HG02973 (cell line): ENCODE data around the gene KLF7.
A peak's percentile ranks its signal among the peaks of the same experiment; 100 is the strongest.

Experiments
- ATAC-seq: cut with Tn5 transposase; IDR thresholded peaks from one replicate; pipeline ENCODE4 v1.9.1; 2021; ENCODE audit warnings: moderate library complexity; ENCODE audit not compliant: unreplicated experiment

KLF7 gene

DNA sequence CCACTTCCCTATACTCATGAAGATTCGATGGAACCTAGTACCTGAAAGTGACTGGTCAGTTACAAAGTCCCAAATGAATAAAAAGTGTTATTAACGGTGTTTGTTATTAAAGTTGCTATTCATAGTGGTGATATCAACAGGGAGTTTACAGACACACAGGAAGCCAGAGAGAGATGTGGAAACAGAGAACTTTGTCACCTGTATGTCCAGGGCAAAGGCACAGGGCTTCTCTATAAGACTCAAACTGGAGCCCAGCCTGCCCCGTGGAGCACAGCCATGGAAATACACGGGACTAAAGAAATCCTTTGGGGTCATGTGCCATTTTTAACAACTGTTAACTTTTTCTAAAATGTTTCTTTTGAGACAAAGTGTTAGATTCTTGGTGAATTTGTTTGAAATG lies 68.5 kb downstream of the KLF7 start:
- no peak for ATAC-seq

DNA sequence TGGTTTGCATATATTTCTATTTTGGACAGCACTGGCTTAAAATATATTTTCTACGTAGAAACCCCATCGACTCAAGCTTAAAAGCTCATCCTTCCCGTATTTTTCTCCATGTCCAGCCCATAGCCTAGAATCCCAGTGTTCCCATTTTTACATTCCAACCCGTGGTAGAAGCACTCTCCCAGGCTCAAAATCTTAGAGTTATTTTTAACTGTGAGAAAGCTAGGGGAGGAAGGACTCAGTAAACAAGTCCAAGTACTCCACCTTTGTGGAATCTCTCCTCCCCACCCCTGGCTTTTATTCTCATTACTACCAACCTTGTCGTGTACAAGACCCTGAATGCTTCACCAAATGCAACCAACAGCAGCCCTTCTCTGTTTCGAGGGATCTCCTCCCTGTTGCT lies 69.8 kb downstream of the KLF7 start:
- no peak for ATAC-seq

DNA sequence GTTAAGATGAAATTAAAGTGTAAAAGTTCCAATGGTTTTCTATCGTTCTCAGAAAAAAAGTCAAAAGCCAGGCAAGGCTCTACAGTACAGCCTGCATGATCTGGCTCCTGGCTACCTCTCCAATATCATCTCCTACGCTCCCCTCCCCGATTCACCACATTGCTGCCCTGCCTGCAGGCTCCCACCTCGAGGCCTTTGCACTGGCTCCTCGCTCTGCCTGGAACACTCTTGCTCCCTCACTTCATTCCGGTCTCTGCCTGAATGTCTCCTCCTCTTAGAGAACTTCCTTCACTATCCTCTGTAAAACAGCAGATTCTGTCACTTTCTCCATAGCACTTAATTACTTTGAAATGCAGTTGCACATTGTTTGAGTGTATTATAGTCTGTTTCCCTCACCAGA lies 72.5 kb downstream of the KLF7 start:
- no peak for ATAC-seq

DNA sequence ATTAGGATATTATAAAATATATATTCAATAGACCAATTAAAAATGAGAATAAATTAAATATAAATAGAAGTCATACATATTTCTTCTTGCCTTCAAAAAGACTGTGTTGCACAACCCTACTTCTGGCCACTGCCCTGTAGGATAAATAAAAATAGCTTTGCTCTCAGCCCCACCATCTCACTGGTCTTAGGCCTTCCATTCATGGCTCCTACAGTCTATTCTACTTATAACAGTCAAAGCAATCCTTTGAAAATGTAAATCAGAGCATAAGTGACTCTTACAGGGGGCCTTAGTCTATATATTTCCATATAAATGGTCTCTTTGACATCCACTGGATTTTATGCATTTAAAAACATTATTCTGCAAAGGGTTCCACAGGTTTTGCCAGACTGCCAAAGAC lies 72.9 kb downstream of the KLF7 start:
- ATAC-seq, result no peak

DNA sequence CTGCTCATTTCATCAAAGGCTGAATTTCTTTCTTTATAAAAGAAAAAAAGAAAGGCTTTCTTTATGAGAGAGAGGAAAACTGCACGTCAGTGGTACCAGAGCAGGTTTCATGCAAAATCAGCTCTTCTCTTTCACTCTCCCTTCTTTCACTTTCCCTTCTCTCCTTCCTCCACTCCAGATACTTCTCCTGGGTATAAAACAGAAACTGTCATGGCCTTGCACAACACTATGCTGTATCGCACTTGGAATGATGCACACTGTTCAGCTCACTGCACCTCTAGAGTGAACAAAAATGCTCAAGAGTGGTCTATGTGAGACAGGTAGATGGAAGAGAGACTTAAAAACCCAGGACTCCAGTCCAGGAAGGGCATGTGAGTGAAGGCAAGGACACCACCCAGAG lies 73.8 kb downstream of the KLF7 start:
- no peak for ATAC-seq

DNA sequence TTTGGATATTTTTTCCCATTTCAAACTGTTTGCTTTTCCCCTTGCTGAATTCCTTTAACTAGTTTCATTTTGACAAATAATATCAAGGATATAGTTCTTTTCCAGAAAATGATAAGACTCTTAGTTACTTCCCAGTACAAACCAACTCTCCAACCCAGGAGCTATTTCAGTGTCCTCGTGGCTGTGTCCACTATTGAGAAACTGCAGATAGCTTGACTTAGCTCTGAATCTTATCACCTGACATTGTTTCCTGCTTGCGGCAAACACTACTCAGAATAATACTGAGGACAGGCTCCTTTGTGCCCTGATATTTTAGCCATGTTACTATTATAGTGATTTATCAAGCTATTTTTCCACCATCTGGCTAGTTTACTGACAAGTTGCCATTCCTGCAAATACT lies 74.6 kb downstream of the KLF7 start:
- ATAC-seq, result no peak

DNA sequence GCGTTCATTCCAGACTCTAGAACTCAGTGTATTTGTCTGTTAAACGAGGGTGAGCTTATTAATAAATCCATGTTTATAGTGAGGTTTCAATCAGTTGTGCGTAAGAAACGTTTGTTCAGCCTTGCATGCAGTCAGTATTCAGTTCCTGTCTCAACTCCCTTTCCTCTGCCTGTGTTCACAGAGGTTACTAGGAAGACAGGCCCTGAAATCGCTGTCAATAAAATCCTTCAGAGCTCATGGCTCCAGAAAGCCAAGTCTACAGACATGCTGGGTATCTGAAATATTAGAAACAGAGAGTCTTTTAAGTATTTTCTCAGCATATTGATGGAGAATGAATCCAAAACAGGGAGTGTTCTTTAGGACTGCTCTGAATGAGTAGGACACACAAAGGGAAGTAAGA lies 75.4 kb downstream of the KLF7 start:
- no peak for ATAC-seq

DNA sequence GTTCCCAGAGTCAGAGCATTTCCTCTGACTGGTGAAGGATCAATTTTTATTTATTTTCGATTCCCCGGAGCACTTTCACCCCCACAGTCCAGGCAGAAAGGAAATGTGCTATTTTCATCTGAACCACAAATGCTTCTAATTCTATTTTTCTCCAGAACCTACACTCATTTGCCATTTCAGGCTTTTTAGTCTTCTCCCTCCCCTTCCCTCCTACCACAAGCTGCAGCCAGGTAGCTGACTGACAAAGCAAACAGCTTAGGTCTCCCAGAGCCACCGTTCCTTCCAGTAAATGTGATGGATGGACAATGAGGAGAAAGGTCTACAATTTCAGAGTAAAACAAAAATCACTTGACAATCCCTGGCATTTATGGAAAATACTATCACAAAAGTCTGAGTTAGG lies 76.9 kb downstream of the KLF7 start:
- ATAC-seq, result no peak

DNA sequence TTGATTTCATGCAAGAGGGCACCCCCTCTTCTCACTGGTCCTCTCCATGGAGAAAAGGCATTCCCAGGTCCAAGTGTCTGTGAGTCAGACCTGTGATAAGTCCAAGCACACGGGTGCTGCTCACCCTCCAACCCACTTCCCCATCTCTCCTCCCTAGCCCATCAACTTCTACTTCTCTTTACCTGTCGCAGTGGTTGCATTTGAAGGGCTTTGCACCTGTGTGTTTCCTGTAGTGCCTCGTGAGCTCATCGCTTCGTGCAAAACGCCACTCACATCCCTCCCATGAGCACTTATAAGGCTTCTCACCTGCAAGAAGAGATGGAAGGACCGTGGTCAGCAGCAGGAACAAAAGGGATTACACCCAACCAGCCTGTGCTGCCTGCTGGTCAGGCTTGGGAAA lies 77.5 kb downstream of the KLF7 start:
- no peak for ATAC-seq

DNA sequence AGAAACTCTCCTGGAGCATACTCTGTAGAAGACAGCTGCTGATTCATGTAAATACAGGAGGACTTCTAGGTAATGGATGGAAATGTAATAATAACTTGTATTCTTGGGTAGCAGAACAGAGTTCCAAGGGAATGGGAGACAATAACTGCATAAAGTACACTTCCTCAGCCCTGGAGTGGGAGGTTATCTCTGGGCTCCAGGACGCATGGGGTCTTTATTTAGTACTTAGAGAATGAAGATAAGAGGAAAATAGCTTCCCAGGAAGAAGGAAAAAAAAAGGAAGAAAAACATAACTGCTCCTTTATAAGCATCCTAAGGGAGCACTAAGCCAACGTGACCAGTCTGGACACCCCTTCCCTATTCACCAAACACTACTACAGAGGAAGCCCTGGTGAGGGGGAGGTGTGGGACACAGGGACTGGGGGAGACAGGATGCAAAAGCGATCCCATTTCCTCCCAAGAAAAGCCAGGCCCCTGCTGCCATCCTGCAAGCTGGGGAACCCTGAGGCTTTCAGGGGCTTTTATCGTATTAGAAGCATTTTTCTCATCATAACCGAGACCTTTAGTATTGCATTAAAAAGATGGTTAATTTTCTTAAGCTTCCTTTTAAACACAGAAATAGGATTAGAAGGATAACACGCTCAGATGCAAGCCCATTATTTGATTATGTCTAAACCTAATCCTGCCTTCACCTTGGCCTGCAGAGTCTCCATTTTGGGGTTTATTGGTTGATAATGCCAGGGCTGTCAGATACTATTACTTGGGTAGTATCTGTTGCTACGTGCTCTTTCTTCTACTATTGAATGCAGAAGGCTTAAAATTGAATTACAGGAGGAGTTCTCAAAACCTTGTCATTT lies 78.5 kb downstream of the KLF7 start:
- ATAC-seq, result no peak

DNA sequence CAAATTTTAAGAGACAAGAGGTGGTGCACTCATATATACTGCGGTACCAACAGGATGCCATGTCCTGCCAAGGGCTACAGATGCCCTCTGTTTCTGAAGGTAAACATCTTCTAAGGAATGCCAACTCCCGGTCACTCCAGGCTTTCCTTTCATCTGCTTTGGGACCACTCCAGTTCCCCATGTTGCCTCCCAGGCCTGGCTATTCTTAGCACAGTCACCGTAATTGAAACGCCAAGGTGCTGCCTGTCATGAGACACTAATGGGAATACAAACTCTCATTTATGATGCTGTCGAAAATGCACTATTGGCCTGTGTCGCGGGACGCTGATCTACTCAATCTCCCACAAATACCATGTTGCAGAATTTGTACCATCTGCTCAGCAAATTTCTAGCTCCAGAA lies 79.6 kb downstream of the KLF7 start:
- ATAC-seq, result no peak

DNA sequence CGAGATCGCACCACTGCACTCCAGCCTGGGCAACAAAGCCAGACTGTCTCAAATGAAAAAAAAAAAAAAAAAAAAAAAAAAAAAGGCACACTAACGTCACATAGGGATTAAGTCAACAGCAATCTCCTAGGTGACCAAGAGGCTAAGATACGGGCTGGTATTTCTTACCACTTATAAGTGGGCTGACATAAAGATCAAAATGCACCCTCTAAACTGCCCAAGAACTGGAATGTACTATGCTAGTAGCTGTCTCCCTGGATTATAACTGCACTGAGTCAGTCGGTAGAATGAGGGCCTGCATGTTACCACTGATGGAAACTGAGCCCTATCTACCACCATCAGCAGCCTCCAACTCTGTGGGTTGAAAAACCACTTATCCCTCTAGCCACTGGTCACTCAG lies 80.6 kb downstream of the KLF7 start:
- ATAC-seq, result no peak

DNA sequence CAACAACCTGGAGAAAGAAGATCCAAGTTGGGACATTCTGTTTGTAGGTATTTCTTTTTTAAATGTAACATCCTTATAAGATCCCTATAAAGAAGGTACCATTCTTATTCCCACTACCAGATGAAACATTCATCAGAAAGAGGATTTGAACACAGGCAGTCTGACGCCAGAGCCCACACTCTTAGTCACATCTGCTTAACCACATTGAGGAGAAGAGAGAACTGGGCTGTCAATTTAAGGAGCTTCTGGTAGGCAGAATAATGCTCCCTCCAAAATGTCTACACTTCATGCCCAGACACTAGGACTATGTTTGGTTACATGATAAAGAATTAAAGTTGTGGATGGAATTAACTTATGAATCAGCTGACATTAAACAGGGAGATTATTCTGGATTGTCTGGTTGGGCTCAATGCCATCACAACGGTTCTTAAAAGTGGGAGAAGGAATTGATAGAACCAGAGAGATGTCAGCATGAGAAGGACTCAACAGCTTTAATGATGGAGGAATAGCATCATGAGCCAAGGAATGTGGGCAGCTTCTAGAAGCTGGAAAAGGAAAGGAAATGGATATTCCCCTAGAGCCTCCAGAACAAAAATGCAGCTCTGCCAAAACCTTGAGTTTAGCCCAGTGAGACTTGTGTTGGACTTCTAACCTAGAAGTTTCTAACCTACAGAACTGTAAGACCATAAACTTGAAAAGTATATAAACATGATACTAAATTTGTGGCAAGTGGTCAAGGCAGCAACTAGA lies 82.2 kb downstream of the KLF7 start:
- ATAC-seq, result no peak

DNA sequence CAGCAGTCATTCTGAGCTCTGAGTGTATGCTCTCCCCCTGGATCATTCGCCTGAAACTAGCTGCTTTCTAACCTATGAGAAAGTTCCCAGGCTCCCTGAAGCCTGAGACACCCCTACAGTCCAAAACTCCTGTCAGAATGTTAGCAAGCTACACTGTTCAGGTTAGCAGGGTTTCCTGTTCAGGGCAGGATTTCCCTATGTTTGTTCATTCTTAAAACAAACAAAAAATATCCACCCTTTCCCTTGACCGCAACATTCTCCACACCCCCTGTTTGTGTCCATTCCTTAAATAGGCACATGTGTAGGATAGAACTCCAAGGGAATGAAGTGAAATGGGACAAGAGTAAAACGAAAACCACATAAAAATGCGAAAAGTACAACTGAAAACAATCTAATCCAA lies 83.1 kb downstream of the KLF7 start:
- no peak for ATAC-seq

DNA sequence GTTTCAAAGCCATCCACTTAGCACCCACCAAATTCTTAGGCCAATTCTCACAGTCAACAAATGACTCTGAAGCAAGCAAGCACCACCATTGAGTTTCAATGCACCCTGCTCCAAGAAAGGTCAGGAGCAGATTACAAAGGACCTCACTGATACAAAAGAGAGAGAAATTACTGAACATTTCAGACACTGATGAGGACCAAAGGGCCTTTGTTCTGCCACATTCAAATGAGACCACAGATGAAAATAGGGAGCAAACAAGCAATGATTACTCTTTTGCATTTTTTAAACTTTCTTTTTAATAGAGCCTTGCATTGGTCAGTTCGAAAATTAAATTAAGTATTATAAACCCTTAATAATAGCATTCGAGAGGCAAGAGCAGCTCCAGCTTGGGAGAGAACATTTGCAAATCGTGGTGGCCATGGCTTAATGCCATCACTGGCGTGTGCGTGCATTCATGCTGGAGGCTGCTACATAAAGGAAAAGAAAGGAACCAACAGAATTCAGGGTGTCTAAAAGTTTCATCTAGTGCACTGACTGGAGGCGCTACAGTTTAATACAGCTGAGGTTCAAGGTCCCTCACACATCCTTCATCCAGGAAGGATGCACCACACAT lies 87.5 kb downstream of the KLF7 start:
- no peak for ATAC-seq

DNA sequence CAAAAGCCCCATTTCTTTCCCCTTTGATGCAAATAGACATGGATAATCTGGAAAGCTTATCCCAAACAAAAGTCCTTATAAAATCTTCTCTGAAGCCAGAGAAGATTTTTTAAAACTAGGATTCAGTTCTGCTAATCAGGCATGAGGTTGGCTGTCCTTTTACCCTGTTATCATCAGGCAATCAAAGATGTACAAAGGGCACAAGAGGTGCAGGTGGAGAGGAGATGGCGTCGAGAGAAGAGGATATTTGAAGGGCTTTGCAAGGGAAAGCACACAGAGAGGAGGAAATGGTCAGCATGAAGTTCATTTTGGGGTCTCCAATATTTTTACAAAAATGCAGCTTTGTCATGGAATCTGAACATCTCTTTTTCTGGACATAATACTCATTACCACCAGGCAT lies 88.5 kb downstream of the KLF7 start:
- ATAC-seq, result no peak

DNA sequence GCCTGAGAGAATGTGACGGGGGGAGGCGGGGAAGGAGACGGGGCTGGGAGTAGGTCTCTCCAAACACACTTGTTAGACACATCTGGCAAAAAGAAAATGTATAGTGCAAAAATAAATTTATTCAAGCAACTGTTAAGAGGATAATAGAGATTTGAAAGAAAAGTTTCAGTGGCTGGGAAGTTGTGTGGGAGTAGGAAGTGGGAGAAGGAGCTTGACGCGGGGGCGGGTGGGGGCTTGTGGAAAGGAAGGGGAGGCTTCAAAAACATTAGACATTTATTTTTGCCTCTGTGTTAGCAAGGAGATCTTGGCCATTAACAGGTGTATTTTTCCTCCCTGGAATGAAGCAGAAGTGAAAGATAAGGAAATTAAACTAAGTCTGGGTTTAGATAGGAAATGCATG lies 90.3 kb downstream of the KLF7 start:
- no peak for ATAC-seq

DNA sequence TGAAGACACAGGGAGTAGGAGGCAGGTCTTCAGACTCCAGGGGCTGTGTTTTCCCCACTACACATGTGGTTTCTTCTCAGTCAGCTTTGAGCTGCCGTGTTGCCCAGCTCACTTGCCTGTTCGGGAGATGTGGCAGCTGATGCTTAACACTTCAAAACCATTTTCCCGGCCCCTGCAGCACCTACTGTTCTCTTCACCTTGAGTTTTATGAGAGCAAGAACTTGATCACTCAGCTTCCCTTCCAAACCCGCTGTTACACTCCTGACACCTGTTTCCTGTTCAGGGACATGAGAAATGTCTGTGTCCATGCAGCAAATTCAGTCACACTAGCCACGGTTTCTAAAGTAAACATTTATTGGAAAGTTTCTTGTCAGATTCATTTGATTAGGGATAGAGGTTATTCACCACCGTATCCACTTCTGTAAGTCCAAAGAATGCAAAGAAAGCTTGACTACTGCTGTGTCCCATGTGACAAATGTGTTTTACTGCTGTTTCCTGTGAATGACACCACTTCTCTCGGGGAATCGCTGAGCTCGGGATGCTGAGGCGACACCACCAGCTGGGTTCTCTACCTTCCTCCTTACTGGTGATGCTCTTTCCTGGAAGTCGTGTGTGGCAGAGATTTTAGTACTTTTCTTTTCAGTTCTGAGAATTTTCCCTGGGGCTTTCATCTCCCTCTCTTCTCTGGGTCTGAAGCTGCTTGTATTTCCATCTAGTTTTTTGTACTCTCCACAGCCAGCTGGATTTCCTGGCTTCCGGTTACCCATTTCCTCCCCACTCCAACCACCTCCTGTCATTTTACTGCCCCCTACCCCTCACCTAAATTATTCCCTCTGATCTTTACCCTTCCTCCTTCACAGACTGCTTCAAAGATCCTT lies 91.7 kb downstream of the KLF7 start:
- no peak for ATAC-seq

DNA sequence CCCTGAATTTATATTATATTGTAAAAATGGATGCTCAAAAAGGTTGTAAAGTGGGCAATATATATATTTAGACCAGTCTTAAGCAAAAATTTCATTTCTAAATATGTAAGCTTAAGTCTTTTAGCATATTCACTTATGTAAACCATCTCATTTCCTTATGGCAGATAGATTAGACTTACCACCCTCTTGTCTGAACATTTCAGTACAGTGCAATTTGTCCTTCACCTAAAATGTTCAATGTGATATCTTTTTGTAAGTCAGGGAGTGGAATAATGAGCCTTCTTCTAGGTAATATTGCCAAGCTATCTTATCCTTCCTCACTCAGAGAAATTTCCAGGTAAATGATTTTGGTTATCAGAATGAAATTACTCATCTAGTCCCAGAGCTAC lies 92.3 kb downstream of the KLF7 start:
- no peak for ATAC-seq

DNA sequence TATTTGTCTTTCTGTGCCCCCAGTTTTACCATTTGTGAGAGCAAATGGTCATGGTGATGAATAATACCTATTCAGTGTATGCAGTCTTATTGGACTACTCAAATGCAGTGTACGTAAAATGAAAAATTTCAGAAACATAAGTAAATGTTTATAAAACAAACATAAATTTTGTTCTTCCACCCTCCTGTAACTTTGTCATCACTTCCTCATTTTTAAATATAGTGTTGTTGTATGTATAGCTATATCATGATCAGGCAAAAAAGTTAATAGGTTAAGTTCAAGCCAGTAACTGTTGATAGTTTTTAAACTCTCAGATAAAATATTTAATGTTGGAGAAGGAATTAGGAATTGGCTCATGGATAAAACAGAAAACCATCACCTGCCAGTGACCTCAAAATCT lies 93.2 kb downstream of the KLF7 start:
- ATAC-seq, result no peak

DNA sequence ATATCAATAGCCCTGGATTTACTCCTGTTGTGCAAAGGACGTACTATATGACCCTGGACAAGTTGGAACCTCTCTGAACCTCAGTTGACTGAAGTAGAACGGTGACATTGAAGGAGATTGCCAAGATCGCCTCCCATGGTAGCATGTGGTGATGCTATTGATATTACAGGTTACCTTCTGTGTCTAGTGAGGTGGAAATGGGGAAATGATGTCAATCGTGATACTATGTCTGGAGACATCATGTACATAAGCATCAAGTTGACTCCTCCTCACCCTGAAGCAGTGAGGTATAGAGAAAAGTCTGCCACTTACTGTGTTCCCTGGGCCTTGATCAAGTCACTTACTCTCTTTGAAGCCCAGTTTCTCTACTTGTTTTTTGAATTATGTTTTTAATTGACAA lies 93.9 kb downstream of the KLF7 start:
- peak; percentile 39 for ATAC-seq
